ENCODE measurements around the gene NOSTRIN. TPM values are rescaled to one million over a fixed set of nuclear protein-coding genes. Genes with fewer than 3 reads are reported as not detected.
"Not testable (repeated sequence)": the region's sequence is repeated elsewhere in the genome, so short reads cannot be mapped to it uniquely, and the experiment has no call there.

Gene NOSTRIN
- total RNA-seq, 1 experiment from 2014 or later = 5.6 TPM

- DNase-seq (ENCODE audit: low spot score) = no peak
These were observed 16.7 kb downstream of the NOSTRIN start for GRCh38 chr2:168819050-168819715.

- DNase-seq (ENCODE audit: low spot score) = no peak
These were observed 17.5 kb downstream of the NOSTRIN start for GRCh38 chr2:168819829-168820489.

GRCh38 chr2:168821577-168821976, 19.1 kb downstream of the NOSTRIN start:
- DNase-seq (ENCODE audit: low spot score) = no peak

GRCh38 chr2:168821992-168822391, 19.6 kb downstream of the NOSTRIN start:
- no peak for DNase-seq (ENCODE audit: low spot score)

GRCh38 chr2:168825126-168825525, 22.7 kb downstream of the NOSTRIN start:
- DNase-seq (ENCODE audit: low spot score) = no peak

- no peak for DNase-seq (ENCODE audit: low spot score)
These were observed 28.5 kb downstream of the NOSTRIN start for GRCh38 chr2:168830958-168831357.

- DNase-seq (ENCODE audit: low spot score) = no peak
These were observed 29.2 kb downstream of the NOSTRIN start for GRCh38 chr2:168831662-168832061.

- DNase-seq (ENCODE audit: low spot score) = no peak
These were observed 33.5 kb downstream of the NOSTRIN start for GRCh38 chr2:168835969-168836368.

- no peak for DNase-seq (ENCODE audit: low spot score)
These were observed 39.0 kb downstream of the NOSTRIN start for GRCh38 chr2:168841445-168841844.

GRCh38 chr2:168843253-168843652, 40.8 kb downstream of the NOSTRIN start:
- DNase-seq (ENCODE audit: low spot score) = no peak

- no peak for DNase-seq (ENCODE audit: low spot score)
These were observed 45.8 kb downstream of the NOSTRIN start for GRCh38 chr2:168848225-168848624.

- DNase-seq (ENCODE audit: low spot score) = peak; percentile 47
These were observed 47.2 kb downstream of the NOSTRIN start for GRCh38 chr2:168849610-168850009.

- DNase-seq (ENCODE audit: low spot score) = no peak
These were observed 48.4 kb downstream of the NOSTRIN start for GRCh38 chr2:168850846-168851245.

GRCh38 chr2:168851674-168852320, 49.4 kb downstream of the NOSTRIN start:
- peak; percentile 28 for DNase-seq (ENCODE audit: low spot score)

- DNase-seq (ENCODE audit: low spot score) = no peak
These were observed 50.0 kb downstream of the NOSTRIN start for GRCh38 chr2:168852481-168852880.

- no peak for DNase-seq (ENCODE audit: low spot score)
These were observed 51.0 kb downstream of the NOSTRIN start for GRCh38 chr2:168853471-168853870.

- no peak for DNase-seq (ENCODE audit: low spot score)
These were observed 52.2 kb downstream of the NOSTRIN start for GRCh38 chr2:168854651-168855050.

GRCh38 chr2:168855601-168856000, 53.2 kb downstream of the NOSTRIN start:
- DNase-seq (ENCODE audit: low spot score) = no peak

- DNase-seq (ENCODE audit: low spot score) = no peak
These were observed 55.7 kb downstream of the NOSTRIN start for GRCh38 chr2:168858146-168858545.

- not testable (repeated sequence) for DNase-seq (ENCODE audit: low spot score)
These were observed 64.7 kb downstream of the NOSTRIN start for GRCh38 chr2:168867164-168867563.

- not testable (repeated sequence) for DNase-seq (ENCODE audit: low spot score)
These were observed 67.9 kb downstream of the NOSTRIN start for GRCh38 chr2:168870369-168870768.

- not testable (repeated sequence) for DNase-seq (ENCODE audit: low spot score)
These were observed 68.4 kb downstream of the NOSTRIN start for GRCh38 chr2:168870824-168871223.
